Measurements from ENCODE around the gene SMAD2.
"Not testable (repeated sequence)": the region's sequence is repeated elsewhere in the genome, so short reads cannot be mapped to it uniquely, and the experiment has no call there.

The SMAD2 gene

DNA sequence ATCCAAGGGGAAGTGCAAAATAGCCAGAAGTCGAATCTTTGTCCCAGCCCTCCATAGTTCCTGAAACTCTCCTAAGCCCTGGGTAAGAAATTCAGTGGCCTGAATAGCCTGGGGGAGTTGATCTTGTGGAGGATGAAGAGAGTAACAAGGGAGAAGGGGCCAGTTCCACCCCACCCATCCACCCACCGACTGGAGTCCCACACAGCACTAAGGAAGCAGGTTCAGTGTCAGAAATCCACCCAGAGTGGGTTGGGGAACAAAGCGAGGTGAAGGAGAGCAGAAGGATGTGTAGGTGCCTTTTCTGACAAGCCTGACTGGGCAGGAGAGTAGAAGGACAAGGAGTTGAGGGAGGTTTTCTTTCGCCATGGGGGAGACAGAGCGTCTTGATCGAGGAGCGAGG lies 136.8 kb downstream of the SMAD2 start:
- no peak for DNase-seq (ENCODE audit: low read depth)

DNA sequence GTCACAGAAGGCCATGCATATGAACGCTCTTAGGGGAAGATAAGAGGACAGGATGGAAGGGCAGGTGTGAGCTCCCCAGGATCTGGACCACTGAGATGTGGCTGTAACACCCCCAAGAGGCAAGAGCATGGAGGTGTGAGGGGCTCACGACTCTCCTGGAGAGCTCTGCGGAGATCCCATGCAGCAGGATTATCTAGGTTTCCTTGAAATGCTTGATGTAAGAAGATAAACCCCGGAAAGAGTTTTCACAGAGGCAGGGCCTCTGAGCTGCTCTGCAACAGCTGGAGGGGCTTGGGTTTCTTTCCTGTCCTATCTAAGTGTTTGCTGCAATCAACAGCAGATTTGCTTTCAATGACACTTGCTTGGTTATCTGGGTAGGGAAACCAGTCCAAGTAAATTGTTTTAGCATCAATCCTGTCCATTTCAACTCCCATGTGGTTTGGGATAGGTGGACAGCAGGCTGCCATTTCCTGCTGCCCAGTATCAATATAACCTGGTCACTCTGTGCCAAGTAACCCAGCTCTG lies 138.9 kb downstream of the SMAD2 start:
- DNase-seq (ENCODE audit: low read depth): no peak

DNA sequence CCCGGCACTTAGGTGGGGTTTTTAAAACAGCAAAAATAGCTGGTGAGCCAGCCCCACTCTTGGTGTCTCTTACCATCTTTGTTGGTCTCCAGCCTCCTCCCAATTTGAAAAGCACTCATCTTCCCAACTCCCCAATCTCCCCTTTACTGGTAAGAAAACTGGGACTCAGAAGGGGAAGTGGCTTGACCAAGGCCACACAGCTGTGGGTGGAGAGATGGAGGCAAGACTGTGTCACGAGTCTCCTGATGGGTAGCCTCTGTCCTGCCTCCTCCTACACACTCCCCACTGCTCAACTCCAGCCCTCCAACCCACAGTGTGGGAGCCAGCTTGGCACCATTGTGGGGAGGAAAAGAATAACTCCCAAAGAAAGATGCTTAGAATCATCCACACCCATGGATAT lies 140.4 kb downstream of the SMAD2 start:
- DNase-seq (ENCODE audit: low read depth): no peak

DNA sequence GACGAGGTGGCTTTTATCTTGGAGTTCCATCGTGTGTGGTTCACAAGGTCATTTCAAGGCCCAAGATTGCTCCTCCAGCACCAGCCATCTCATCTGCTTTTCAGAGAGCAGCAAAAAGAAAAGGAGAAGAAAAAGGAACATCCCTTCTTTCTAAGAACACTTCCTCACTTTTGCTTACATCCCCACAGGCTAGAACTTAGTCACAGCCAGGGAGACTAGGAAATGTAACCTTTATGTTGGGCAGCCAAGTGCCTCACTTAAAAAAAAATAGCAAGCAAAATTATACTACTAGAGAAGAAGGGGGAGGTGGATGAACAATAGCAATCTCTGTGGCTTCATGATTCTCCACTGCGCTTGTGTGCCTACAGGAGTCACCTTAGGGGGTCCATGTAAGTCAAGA lies 141.8 kb downstream of the SMAD2 start:
- DNase-seq (ENCODE audit: low read depth): no peak

DNA sequence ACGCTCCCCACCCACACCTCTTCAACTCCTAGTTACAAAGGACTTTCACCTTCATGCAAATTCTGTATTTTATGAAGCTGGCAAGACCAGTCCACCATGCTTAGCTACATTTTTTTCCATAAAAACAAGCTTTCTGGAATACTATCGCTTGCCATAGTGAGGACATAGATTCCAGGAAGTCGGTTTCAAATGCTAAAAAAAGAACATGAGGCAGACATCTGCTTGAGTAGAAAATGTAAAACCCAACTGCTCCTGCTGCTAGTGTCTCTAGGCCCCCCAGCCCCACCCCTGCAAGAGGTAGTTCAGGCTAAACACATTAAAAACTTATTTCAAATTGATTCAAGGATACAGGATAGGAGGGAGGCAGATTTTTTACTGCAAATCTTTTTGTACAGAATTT lies 148.9 kb downstream of the SMAD2 start:
- DNase-seq (ENCODE audit: low read depth): no peak

DNA sequence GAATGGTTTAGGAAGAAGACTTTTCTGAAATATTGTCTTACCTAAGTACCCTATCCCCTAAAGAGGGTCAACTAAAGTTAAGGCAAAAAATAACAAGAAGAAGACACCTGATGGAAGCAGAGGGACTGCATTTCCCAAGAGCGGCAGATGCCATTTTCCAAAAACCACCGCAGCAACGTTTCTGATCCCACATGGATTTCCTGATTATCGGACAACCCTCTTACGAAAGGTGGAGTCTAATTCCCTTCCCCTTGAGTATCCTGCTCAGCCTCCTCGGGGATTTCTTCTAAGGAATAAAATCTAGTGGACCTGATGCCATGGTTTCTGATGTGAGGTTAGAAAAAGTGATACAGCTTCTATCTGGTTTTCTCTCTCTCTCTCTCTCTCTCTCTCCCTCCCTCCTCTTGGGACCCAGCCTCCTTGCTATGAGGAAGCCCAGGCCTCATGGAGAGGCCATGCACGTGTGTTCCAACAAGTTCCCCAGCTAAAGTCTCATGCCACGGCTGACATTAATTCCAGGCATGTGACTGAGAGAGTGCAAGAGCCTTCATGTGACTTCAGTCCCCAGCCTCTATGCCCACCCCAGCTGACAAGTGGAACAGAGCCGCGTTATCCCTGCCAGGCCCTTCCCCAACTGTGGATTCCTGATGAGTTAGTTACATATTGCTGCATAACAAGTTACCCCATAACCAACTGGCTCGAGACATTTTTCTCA lies 150.3 kb downstream of the SMAD2 start:
- no peak for DNase-seq (ENCODE audit: low read depth)

DNA sequence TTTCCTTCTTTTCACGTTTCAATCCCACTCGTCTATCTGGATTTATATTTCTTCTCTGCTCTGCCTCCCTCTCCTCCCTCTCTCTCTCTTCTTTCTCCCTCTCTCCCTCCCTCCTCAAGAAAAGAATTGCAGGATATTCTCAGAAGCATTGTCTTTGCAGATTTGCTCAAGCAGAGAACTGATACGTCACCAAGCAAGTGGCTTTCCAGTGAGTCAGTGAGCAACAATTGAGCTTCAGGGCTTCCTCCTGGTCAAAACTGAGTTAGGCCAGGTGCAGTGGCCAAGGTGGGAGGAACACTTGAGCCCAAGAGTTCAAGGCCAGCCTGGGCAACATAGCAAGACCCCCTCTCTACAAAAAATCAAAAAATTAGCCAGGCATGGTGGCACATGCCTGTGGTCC lies 151.1 kb downstream of the SMAD2 start:
- DNase-seq (ENCODE audit: low read depth): no peak

DNA sequence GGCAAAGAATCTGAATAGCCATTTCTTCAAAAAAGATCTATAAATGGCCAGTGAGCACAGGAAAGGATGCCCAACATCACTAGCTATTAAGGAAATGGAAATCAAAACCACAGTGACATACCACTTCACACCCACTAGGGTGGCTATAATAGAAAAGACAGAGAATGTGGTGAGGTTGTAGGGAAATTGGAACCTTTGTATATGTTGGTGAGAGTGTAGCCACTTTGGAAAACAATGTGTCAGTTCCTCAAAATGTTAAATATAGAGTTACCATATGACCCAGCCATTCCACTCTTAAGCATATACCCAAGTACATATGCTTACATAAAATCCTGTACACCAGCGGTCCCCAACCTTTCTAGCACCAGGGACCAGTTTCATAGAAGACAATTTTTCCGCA lies 152.8 kb downstream of the SMAD2 start:
- DNase-seq (ENCODE audit: low read depth): no peak

DNA sequence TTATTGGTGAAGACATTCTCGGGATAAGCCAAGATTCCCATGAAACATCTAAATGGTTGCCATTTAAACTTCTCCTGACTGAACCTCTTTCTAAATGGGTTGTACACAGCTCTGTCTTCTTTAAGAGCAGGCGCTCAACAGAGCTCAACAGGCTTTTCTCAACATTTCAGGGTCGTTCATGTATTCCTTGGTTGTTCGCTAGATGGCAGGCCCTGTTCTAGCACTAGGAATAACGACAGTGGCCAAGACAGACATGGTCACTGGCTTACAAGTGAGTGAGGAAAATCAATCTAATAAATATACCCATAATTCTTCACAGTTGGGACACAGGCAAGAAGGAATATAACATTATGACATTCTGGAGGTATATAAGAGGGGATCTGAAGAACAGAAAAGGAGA lies 154.5 kb downstream of the SMAD2 start:
- no peak for DNase-seq (ENCODE audit: low read depth)

DNA sequence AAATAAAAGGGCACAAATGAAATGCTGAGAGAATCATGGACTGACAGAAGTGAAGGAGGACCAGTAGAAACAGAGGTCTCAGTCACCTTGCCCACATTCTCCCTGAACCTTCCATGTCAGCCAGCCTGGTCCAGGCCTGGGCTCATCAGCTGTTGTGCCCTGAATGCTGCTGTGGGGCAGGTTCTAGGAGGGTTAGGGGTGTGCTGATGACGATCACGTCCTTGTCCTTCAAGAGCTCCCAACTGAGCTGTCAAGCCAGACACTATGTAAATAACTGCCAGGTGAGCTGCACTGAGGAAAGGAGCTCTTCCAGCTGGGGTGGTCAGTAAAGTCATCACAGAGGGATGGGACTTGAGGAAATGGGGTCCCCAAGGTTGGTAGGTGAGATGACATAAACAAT lies 156.5 kb downstream of the SMAD2 start:
- no peak for DNase-seq (ENCODE audit: low read depth)

DNA sequence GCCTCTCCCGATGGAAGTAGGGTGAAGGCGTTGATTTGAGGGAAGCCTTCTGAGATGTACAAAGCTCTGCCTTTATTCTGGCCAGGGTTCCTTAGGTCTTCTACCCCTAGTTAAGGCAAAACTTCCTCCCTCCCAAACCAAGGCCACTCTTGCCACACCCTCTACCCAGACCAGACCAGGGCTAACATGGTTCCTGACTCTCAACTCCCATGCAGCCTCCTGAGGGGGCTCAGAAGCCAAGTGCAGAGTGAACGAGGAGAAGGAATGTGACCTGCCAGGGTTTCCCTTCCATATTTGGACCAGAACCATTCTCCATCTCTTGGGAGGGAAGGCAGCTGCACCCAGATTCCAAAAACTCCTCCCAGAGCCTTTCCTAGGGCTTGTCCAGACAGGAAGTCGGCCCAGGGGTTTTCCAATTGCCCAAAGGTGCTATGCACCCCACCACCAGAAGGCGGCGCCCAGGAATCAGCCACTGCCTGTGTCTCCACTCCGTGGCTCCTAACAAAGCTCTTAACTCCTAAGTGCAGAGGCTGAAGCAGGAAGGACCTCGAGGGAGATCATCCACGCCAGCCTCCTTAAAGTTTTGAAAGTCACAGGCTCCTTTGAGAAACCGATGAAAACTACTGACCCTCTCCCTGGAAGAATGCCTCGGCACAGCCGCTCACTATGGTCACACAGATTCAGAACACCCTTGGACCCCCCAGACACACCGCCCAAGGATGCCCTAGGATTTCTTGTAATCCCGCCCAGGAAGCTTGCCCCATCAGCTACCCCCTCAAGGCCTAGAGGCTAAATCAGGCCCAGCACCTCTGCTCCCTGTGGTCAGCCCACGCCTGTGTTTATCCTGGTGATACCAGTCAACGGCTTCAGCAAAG lies 157.8 kb downstream of the SMAD2 start:
- no peak for DNase-seq (ENCODE audit: low read depth)

DNA sequence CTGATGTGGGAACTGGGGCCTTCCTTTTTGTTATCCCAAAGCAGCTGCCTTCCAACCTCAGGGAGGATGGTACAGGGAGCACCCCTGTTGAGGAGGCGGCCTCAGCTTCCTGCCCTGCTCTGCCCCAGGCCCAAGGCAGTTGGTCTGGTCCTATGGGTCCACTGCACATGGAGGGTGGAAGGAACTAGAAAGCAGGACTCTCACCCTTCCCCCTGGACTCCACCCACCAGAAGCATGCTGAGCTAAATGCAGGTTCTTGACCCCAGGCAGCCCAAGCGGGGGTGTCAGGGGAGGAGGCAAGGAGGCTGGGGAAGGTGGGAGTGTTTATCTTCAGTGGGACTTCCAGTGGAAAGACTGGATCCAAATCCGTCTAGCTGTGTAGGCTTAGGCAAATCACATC lies 158.5 kb downstream of the SMAD2 start:
- no peak for DNase-seq (ENCODE audit: low read depth)

DNA sequence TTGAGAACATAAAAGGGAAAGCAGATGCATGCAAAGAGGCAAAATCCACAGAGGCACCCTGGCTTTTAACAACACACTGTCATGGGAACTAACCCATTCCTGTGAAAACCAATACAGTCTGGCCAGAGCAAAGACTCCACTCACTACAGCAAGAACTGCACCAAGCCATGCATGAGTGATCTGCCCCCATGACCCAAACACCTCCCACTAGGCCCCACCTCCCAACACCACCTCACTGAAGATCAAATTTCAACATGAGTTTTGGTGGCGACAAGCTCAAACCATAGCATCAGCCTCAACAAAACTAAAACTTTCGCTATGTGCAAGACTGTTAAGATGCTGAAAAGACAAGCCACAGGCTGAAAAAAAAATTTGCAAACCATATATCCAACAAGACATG lies 162.8 kb downstream of the SMAD2 start:
- no peak for DNase-seq (ENCODE audit: low read depth)

DNA sequence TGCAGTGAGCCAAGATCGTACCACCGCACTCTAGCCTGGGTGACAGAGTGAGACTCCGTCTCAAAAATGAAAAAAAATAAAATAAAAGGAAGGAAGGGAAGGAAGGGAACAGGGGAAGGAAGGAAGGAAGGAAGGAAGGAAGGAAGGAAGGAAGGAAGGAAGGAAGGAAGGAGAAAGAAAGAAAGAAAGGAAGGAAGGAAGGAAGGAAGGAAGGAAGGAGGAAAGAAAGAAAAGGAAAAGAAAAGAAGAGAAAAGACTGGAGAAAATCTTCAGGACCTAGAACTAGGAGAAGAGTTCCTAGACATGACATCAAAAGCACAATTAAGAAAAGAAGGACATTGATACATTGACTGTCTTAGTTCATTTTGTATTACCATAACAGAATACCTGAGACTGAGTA lies 163.3 kb downstream of the SMAD2 start:
- not testable (repeated sequence) for DNase-seq (ENCODE audit: low read depth)
